A673 (cell line): ENCODE measurements around the gene NXT1. TPM values are rescaled to one million over a fixed set of nuclear protein-coding genes. Genes with fewer than 3 reads are reported as not detected.

Experiments
- BruUV-seq: library from RNA; stranded (reverse); fragments of 400-500 nt; replicated peaks from 2 replicates; lab custom pipeline; 2021; lab: Mats Ljungman, UMichigan
- CTCF ChIA-PET: fragments of 300-600 bp; sonication (Branson Sonifier 250); formaldehyde crosslinking; loops from one replicate; lab custom pipeline; 2022; ENCODE audit warnings: antibody characterized with exemption; lab: Charles Lee
- POLR2A ChIA-PET: fragments of 300-600 bp; sonication (Branson Sonifier 250); formaldehyde crosslinking; loops from one replicate; lab custom pipeline; 2022; ENCODE audit warnings: antibody characterized with exemption; ENCODE audit not compliant: low non-redundant PET; lab: Charles Lee
- DNase-seq: peaks from one replicate; pipeline ENCODE4 v3.0.0-alpha.2; 2015; ENCODE audit warnings: low spot score
- H3K27ac ChIP-seq: fragments of 200-600 bp; sonication (generic); 2 replicates; pipeline ENCODE4 v1.5.1; 2016; ENCODE audit warnings: mixed run types, low read depth, mild to moderate bottlenecking, mixed read lengths, antibody characterized with exemption, low read length; ENCODE audit not compliant: poor library complexity, severe bottlenecking
- H3K27me3 ChIP-seq: fragments of 200-600 bp; sonication (generic); replicated peaks from 2 replicates; pipeline ENCODE4 v1.6.1; 2017; ENCODE audit warnings: mixed run types, low read depth, mild to moderate bottlenecking, mixed read lengths, antibody characterized with exemption, low read length; ENCODE audit not compliant: insufficient read depth, poor library complexity
- H3K36me3 ChIP-seq: fragments of 200-600 bp; sonication (generic); 2 replicates; pipeline ENCODE4 v1.6.1; 2016; ENCODE audit warnings: mixed run types, mild to moderate bottlenecking, mixed read lengths, antibody characterized with exemption, low read length; ENCODE audit not compliant: insufficient read depth, poor library complexity, severe bottlenecking
- H3K4me1 ChIP-seq: fragments of 200-600 bp; sonication (generic); 2 replicates; pipeline ENCODE4 v1.6.1; 2017; ENCODE audit warnings: mixed run types, mild to moderate bottlenecking, mixed read lengths, antibody characterized with exemption, low read length; ENCODE audit not compliant: insufficient read depth, poor library complexity, severe bottlenecking
- H3K4me3 ChIP-seq: fragments of 200-600 bp; sonication (generic); 2 replicates; pipeline ENCODE4 v1.5.1; 2016; ENCODE audit warnings: low read depth, mixed run types, mild to moderate bottlenecking, mixed read lengths, low read length; ENCODE audit not compliant: poor library complexity, severe bottlenecking
- H3K9me3 ChIP-seq: fragments of 200-600 bp; sonication (generic); 2 replicates; pipeline ENCODE4 v1.6.1; 2016; ENCODE audit warnings: mixed run types, low read depth, mild to moderate bottlenecking, mixed read lengths, antibody characterized with exemption, low read length; ENCODE audit not compliant: poor library complexity, severe bottlenecking
- CTCF ChIP-seq: fragments of 300-800, 200-600 bp; sonication (generic); conservative IDR thresholded peaks from 2 replicates; pipeline ENCODE4 v1.5.1; 2017; ENCODE audit warnings: low read depth, mild to moderate bottlenecking, antibody characterized with exemption, low read length, moderate library complexity, mixed read lengths
- EZH2 ChIP-seq: fragments of 200-600 bp; sonication (generic); IDR thresholded peaks from 2 replicates; pipeline ENCODE4 v1.6.1; 2017; ENCODE audit warnings: borderline replicate concordance, low read depth, mild to moderate bottlenecking, mixed read lengths, antibody characterized with exemption, low read length; ENCODE audit not compliant: poor library complexity, severe bottlenecking
- intact Hi-C: fragments of 100-400 bp; cut with micrococcal nuclease; formaldehyde crosslinking; loops from one replicate; pipeline ENCODE4 v1.10.0; 2022; ENCODE audit not compliant: unreplicated experiment
- total RNA-seq: library from RNA; stranded (reverse); gene quantifications from 2 replicates; pipeline ENCODE4 v1.2.3, GENCODE V29; 2021

The NXT1 gene
- total RNA-seq, 1 experiment from 2014 or later = 34.4 TPM

DNA sequence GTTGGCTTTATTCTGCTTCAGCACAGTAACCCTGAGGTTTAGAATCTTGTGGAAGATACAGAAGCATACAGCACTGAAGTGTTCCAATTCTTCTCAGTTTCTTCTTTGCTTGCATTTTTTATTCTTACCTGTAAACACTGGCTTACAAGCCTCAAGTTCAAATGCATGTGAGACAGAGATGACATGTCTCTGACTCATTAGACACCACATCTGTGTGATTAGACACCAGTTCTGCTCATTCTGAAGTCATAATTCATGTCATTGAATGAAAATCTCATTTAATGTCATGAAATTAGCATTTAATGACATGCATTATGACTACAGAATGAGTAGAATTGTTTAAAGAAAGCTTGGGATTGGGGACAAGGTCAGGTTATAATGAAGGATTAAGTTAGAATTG lies 17.2 kb downstream of the NXT1 start:
- H3K9me3 ChIP-seq = no peaks in the 10 kb centered on the region
- no TSS peak for BruUV-seq
- ChIA-PET POLR2A (no interaction called here), CTCF (no interaction called here)
- H3K4me3 ChIP-seq = no peak overlapping the region
- H3K27ac ChIP-seq = no peak overlapping the region
- intact Hi-C loops = no loop called here
- H3K4me1 ChIP-seq = peaks cover 9% of the 10 kb centered on the region
- H3K36me3 ChIP-seq = peaks cover 50% of the 10 kb centered on the region
- no peak for TF ChIP-seq CTCF
- DNase-seq = no peak
- H3K27me3 ChIP-seq = no peaks in the 10 kb centered on the region

- Histone ChIP-seq H3K27me3 (no peaks in the 10 kb centered on the region), H3K4me1 (peaks cover 7% of the 10 kb centered on the region), H3K9me3 (no peaks in the 10 kb centered on the region), H3K36me3 (peaks cover 58% of the 10 kb centered on the region), H3K27ac (no peak overlapping the region), H3K4me3 (no peak overlapping the region)
- intact Hi-C loops = no loop called here
- POLR2A ChIA-PET = no interaction called here
- TF ChIP-seq EZH2 = no peak
- no peak for TF ChIP-seq CTCF
- no TSS peak for BruUV-seq
- CTCF ChIA-PET = no interaction called here
- no peak for DNase-seq
These were observed 17.9 kb downstream of the NXT1 start for GRCh38 chr20:23368316-23369071.

- Histone ChIP-seq H3K27me3 (no peaks in the 10 kb centered on the region), H3K9me3 (no peaks in the 10 kb centered on the region), H3K27ac (no peak overlapping the region), H3K36me3 (peaks cover 65% of the 10 kb centered on the region), H3K4me1 (peaks cover 7% of the 10 kb centered on the region), H3K4me3 (no peak overlapping the region)
- POLR2A ChIA-PET = no interaction called here
- no TSS peak for BruUV-seq
- intact Hi-C loops = no loop called here
- TF ChIP-seq EZH2 (no peak), CTCF (no peak)
- CTCF ChIA-PET = no interaction called here
- no peak for DNase-seq
These were observed 18.7 kb downstream of the NXT1 start for GRCh38 chr20:23369072-23369823.
